Activated CD4-positive, alpha-beta T cell treated with anti-CD3 and anti-CD28 coated beads for 4 hours (primary cell): ENCODE results near the gene RAB35.
"Not testable (repeated sequence)": the region's sequence is repeated elsewhere in the genome, so short reads cannot be mapped to it uniquely, and the experiment has no call there.

Experiments used
- DNase-seq, 2 donors: peaks; one replicate each; pipeline ENCODE4 v3.0.0-alpha.2; 2020

RAB35 gene

GRCh38 chr12:120054293-120054692, 62.3 kb downstream of the RAB35 start:
- DNase-seq: no peak

- no peak for DNase-seq
Observed at GRCh38 chr12:120051535-120051934, 65.0 kb downstream of the RAB35 start.

GRCh38 chr12:120049426-120049825, 67.1 kb downstream of the RAB35 start:
- DNase-seq: no peak

GRCh38 chr12:120048263-120048662, 68.3 kb downstream of the RAB35 start:
- no peak for DNase-seq

GRCh38 chr12:120047072-120047471, 69.5 kb downstream of the RAB35 start:
- DNase-seq: no peak

GRCh38 chr12:120045367-120045766, 71.2 kb downstream of the RAB35 start:
- DNase-seq: not testable (repeated sequence)
